Peyer's patch (tissue), 4 donors: ENCODE results near the gene FOXL2NB.

ENCODE experiments used
- POLR2A ChIP-seq, 2 donors: fragments of 450-650 bp; IDR thresholded peaks; one replicate each; pipeline ENCODE4 v1.5.1; 2017; ENCODE audit warnings: antibody characterized with exemption in 2 of 2, mild to moderate bottlenecking in 2 of 2, moderate library complexity in 2 of 2
- TF ChIP-seq, protein P1 (sequence below), 6 experiments: fragments of 450-650 bp in 4 of 6; fragments of 200-600 bp in 2 of 6; sonication (generic) in 1 of 6; IDR thresholded peaks; one replicate each; pipeline ENCODE4 v1.5.1; 2017 to 2019; ENCODE audit warnings: antibody characterized with exemption in 6 of 6, mild to moderate bottlenecking in 3 of 6, moderate library complexity in 1 of 6

DNA sequence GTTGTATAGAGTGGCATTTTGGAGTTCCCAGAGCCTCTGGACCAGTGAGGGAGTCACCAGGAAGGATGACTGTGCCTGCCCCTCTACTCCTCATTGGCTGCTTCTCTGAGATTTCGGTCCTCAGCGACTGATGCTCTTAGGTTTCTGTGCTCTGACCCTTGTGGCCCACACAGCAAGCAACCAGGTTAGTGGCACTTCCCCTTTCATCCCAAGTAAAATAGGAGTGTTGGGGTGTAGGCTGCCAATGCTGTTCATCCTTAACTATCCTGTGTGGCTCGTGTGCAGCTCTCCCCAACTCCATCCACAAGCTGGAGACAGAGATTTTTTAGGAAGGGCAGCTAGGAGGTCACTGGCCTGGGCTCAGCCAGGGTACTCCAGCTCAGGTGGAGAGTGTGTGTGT lies 37.8 kb downstream of the FOXL2NB start:
- TF ChIP-seq, protein P1, sequence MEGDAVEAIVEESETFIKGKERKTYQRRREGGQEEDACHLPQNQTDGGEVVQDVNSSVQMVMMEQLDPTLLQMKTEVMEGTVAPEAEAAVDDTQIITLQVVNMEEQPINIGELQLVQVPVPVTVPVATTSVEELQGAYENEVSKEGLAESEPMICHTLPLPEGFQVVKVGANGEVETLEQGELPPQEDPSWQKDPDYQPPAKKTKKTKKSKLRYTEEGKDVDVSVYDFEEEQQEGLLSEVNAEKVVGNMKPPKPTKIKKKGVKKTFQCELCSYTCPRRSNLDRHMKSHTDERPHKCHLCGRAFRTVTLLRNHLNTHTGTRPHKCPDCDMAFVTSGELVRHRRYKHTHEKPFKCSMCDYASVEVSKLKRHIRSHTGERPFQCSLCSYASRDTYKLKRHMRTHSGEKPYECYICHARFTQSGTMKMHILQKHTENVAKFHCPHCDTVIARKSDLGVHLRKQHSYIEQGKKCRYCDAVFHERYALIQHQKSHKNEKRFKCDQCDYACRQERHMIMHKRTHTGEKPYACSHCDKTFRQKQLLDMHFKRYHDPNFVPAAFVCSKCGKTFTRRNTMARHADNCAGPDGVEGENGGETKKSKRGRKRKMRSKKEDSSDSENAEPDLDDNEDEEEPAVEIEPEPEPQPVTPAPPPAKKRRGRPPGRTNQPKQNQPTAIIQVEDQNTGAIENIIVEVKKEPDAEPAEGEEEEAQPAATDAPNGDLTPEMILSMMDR (IDR thresholded peaks at IDR 0.05) = no peak
- TF ChIP-seq POLR2A (IDR thresholded peaks at IDR 0.05) = no peak
